ENCODE data around the gene TMIE.

DNA sequence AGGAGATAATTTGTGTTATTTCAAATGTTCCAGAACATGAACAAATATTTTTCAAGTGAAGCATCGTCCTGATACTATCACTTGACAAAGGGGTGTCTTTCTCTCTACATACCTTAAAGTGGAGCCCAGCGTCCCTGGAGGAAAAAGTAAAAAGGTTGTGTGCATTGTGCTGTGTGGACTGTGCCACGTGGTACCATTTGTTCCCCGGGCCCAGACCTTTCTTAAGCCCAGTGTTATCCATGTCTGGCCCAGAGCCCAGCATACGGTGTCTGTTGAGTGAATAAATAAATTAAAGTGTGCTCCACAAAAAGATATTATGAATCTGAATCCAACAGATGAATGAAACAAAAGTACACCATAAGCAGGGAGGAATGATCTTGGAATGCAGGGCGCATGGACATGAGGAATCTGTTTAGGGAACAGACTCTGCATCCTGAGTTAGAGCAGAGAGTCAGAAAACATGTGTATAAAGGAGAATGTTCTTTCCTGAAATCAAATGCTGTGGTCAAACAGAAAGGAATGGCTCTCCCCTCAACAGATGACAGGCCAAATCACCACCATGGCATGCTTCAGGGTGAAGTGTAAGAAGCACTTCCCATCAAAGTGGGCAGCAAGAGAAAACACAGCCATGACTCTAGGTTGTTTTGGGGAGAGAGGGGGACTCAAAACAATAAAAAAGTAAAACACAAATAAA, 24.6 kb downstream of the TMIE start:
- TF ChIP-seq, protein P1, sequence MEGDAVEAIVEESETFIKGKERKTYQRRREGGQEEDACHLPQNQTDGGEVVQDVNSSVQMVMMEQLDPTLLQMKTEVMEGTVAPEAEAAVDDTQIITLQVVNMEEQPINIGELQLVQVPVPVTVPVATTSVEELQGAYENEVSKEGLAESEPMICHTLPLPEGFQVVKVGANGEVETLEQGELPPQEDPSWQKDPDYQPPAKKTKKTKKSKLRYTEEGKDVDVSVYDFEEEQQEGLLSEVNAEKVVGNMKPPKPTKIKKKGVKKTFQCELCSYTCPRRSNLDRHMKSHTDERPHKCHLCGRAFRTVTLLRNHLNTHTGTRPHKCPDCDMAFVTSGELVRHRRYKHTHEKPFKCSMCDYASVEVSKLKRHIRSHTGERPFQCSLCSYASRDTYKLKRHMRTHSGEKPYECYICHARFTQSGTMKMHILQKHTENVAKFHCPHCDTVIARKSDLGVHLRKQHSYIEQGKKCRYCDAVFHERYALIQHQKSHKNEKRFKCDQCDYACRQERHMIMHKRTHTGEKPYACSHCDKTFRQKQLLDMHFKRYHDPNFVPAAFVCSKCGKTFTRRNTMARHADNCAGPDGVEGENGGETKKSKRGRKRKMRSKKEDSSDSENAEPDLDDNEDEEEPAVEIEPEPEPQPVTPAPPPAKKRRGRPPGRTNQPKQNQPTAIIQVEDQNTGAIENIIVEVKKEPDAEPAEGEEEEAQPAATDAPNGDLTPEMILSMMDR (IDR thresholded peaks at IDR 0.05): no peak
- TF ChIP-seq ZFX (IDR thresholded peaks at IDR 0.05; ENCODE audit: borderline replicate concordance): no peak
